ENCODE data around the gene ECT2.
"Not testable (repeated sequence)": the region's sequence is repeated elsewhere in the genome, so short reads cannot be mapped to it uniquely, and the experiment has no call there.

ECT2 gene

GRCh38 chr3:172816281-172816680, 65.8 kb downstream of the ECT2 start:
- no peak overlapping the region for H3K4me2 ChIP-seq (ENCODE audit: insufficient read depth, low read length)
- H3K4me3 ChIP-seq (ENCODE audit: low read depth in 1 of 2, low read length in 2 of 2), result no peak overlapping the region
- H3K9ac ChIP-seq (ENCODE audit: low read depth, low read length), result no peak overlapping the region
- DNase-seq, result no peak
- H2AFZ ChIP-seq (ENCODE audit: low read depth, low read length), result no peak overlapping the region
- no peak for ATAC-seq (ENCODE audit: insufficient read depth, low read depth)
- H3K27me3 ChIP-seq (ENCODE audit: insufficient read depth, low read length, poor library complexity), result no peaks in the 10 kb centered on the region
- no peak overlapping the region for H3K27ac ChIP-seq (ENCODE audit: low read length)
- TF ChIP-seq EZH2 (IDR thresholded peaks at IDR 0.05; ENCODE audit: borderline replicate concordance, low read depth, low read length, severe bottlenecking) (no peak), CTCF (IDR thresholded peaks at IDR 0.05; ENCODE audit: borderline replicate concordance, extremely low read depth, low read length, poor library complexity, severe bottlenecking) (no peak)
- peaks cover 73% of the 10 kb centered on the region for H3K36me3 ChIP-seq (ENCODE audit: insufficient read depth, low read length)
- H4K20me1 ChIP-seq (ENCODE audit: insufficient read depth, low read length), result no peaks in the 10 kb centered on the region
- H3K9me3 ChIP-seq (ENCODE audit: insufficient read depth, low read length, severe bottlenecking), result no peaks in the 10 kb centered on the region
- no peaks in the 10 kb centered on the region for H3K4me1 ChIP-seq (ENCODE audit: insufficient read depth, low read length)
- no peaks in the 10 kb centered on the region for H3K79me2 ChIP-seq (ENCODE audit: insufficient read depth, low read length)

GRCh38 chr3:172816968-172817367, 66.4 kb downstream of the ECT2 start:
- H3K9me3 ChIP-seq (ENCODE audit: insufficient read depth, low read length, severe bottlenecking), result no peaks in the 10 kb centered on the region
- no peak for TF ChIP-seq CTCF (IDR thresholded peaks at IDR 0.05; ENCODE audit: borderline replicate concordance, extremely low read depth, low read length, poor library complexity, severe bottlenecking)
- H3K36me3 ChIP-seq (ENCODE audit: insufficient read depth, low read length), result peaks cover 73% of the 10 kb centered on the region
- H3K4me3 ChIP-seq (ENCODE audit: low read depth in 1 of 2, low read length in 2 of 2), result no peak overlapping the region
- H3K4me1 ChIP-seq (ENCODE audit: insufficient read depth, low read length), result no peaks in the 10 kb centered on the region
- H4K20me1 ChIP-seq (ENCODE audit: insufficient read depth, low read length), result no peaks in the 10 kb centered on the region
- no peak overlapping the region for H3K9ac ChIP-seq (ENCODE audit: low read depth, low read length)
- no peak for DNase-seq
- H2AFZ ChIP-seq (ENCODE audit: low read depth, low read length), result no peak overlapping the region
- H3K27me3 ChIP-seq (ENCODE audit: insufficient read depth, low read length, poor library complexity), result no peaks in the 10 kb centered on the region
- H3K27ac ChIP-seq (ENCODE audit: low read length), result no peak overlapping the region
- ATAC-seq (ENCODE audit: insufficient read depth, low read depth), result no peak
- H3K79me2 ChIP-seq (ENCODE audit: insufficient read depth, low read length), result no peaks in the 10 kb centered on the region
- no peak overlapping the region for H3K4me2 ChIP-seq (ENCODE audit: insufficient read depth, low read length)

GRCh38 chr3:172820492-172820891, 70.0 kb downstream of the ECT2 start:
- Histone ChIP-seq H3K79me2 (ENCODE audit: insufficient read depth, low read length) (no peaks in the 10 kb centered on the region), H3K4me1 (ENCODE audit: insufficient read depth, low read length) (no peaks in the 10 kb centered on the region), H2AFZ (ENCODE audit: low read depth, low read length) (no peak overlapping the region), H3K9ac (ENCODE audit: low read depth, low read length) (no peak overlapping the region), H3K27ac (ENCODE audit: low read length) (no peak overlapping the region), H3K27me3 (ENCODE audit: insufficient read depth, low read length, poor library complexity) (no peaks in the 10 kb centered on the region), H3K4me2 (ENCODE audit: insufficient read depth, low read length) (no peak overlapping the region), H3K36me3 (ENCODE audit: insufficient read depth, low read length) (peaks cover 59% of the 10 kb centered on the region), H4K20me1 (ENCODE audit: insufficient read depth, low read length) (no peaks in the 10 kb centered on the region), H3K4me3 (ENCODE audit: low read depth in 1 of 2, low read length in 2 of 2) (no peak overlapping the region), H3K9me3 (ENCODE audit: insufficient read depth, low read length, severe bottlenecking) (no peaks in the 10 kb centered on the region)
- DNase-seq (no peak), ATAC-seq (ENCODE audit: insufficient read depth, low read depth) (no peak)
- no peak for TF ChIP-seq EZH2 (IDR thresholded peaks at IDR 0.05; ENCODE audit: borderline replicate concordance, low read depth, low read length, severe bottlenecking)
- TF ChIP-seq CTCF (IDR thresholded peaks at IDR 0.05; ENCODE audit: borderline replicate concordance, extremely low read depth, low read length, poor library complexity, severe bottlenecking), result no peak

GRCh38 chr3:172824229-172824628, 73.7 kb downstream of the ECT2 start:
- Histone ChIP-seq H3K36me3 (ENCODE audit: insufficient read depth, low read length) (peaks cover 27% of the 10 kb centered on the region; the same call in 1 of the 2 replicates), H3K9me3 (ENCODE audit: insufficient read depth, low read length, severe bottlenecking) (no peaks in the 10 kb centered on the region), H3K4me2 (ENCODE audit: insufficient read depth, low read length) (no peak overlapping the region), H3K27ac (ENCODE audit: low read length) (no peak overlapping the region), H3K27me3 (ENCODE audit: insufficient read depth, low read length, poor library complexity) (no peaks in the 10 kb centered on the region), H3K4me1 (ENCODE audit: insufficient read depth, low read length) (no peaks in the 10 kb centered on the region), H3K4me3 (ENCODE audit: low read depth in 1 of 2, low read length in 2 of 2) (no peak overlapping the region), H3K9ac (ENCODE audit: low read depth, low read length) (no peak overlapping the region), H4K20me1 (ENCODE audit: insufficient read depth, low read length) (no peaks in the 10 kb centered on the region), H3K79me2 (ENCODE audit: insufficient read depth, low read length) (no peaks in the 10 kb centered on the region), H2AFZ (ENCODE audit: low read depth, low read length) (no peak overlapping the region)
- TF ChIP-seq EZH2 (IDR thresholded peaks at IDR 0.05; ENCODE audit: borderline replicate concordance, low read depth, low read length, severe bottlenecking), result no peak
- no peak for TF ChIP-seq CTCF (IDR thresholded peaks at IDR 0.05; ENCODE audit: borderline replicate concordance, extremely low read depth, low read length, poor library complexity, severe bottlenecking)
- ATAC-seq (ENCODE audit: insufficient read depth, low read depth), result 0 out of 3 replicates have a peak, but pooled peaks have one; percentile 15
- no peak for DNase-seq

GRCh38 chr3:172827231-172827630, 76.7 kb downstream of the ECT2 start:
- H3K4me2 ChIP-seq (ENCODE audit: insufficient read depth, low read length); H3K27me3 ChIP-seq (ENCODE audit: insufficient read depth, low read length, poor library complexity); H3K4me1 ChIP-seq (ENCODE audit: insufficient read depth, low read length); H2AFZ ChIP-seq (ENCODE audit: low read depth, low read length); H3K9ac ChIP-seq (ENCODE audit: low read depth, low read length); ATAC-seq (ENCODE audit: insufficient read depth, low read depth); H3K9me3 ChIP-seq (ENCODE audit: insufficient read depth, low read length, severe bottlenecking); H3K27ac ChIP-seq (ENCODE audit: low read length); H3K79me2 ChIP-seq (ENCODE audit: insufficient read depth, low read length); DNase-seq; H3K36me3 ChIP-seq (ENCODE audit: insufficient read depth, low read length); H3K4me3 ChIP-seq (ENCODE audit: low read depth in 1 of 2, low read length in 2 of 2); H4K20me1 ChIP-seq (ENCODE audit: insufficient read depth, low read length): not testable (repeated sequence)
